A549 (cell line): Measurements from ENCODE around the gene MSMP. TPM values are rescaled to one million over a fixed set of nuclear protein-coding genes. Genes with fewer than 3 reads are reported as not detected.

ENCODE experiments used
- ATAC-seq, 2 experiments: fragments of 200-7000 bp in 1 of 2; fragments of >200 bp in 1 of 2; cut with Nextera tagmentation in 1 of 2; cut with Tn5 transposase in 1 of 2; 3 replicates each; pipeline versions ENCODE4 v1.8.0 to v1.9.1; 2018 to 2020; ENCODE audit warnings: mild to moderate bottlenecking in 1 of 2, moderate library complexity in 1 of 2
- CTCF ChIA-PET: fragments of 300-600 bp; sonication (Branson Sonifier 250); formaldehyde crosslinking; extraction: SDS; loops from one replicate; lab custom pipeline; 2021; ENCODE audit warnings: antibody characterized with exemption, inconsistent platforms; lab: Yijun Ruan, JAX
- POLR2A ChIA-PET: fragments of 350-600 bp; formaldehyde crosslinking; extraction: SDS; loops from one replicate; lab custom pipeline; 2021; ENCODE audit warnings: antibody characterized with exemption, inconsistent platforms; lab: Yijun Ruan, JAX
- DNase-seq, 2 experiments: peaks; one replicate each; pipeline versions ENCODE4 v3.0.0 to v3.0.0-alpha.2; 2011 to 2016; ENCODE audit warnings: low read depth in 1 of 2, low spot score in 1 of 2
- FAIRE-seq: peaks from 2 replicates; lab custom pipeline; 2011; peaks lifted over from hg19 to GRCh38; lab: Jason Lieb, UNC
- H3K27ac ChIP-seq, 2 experiments: fragments of >200 bp; sonication (Bioruptor Twin); formaldehyde crosslinking; 3 replicates each; pipeline ENCODE4 v1.5.1; 2016 to 2017
- H3K4me1 ChIP-seq: fragments of >200 bp; sonication (Bioruptor Twin); formaldehyde crosslinking; 3 replicates; pipeline ENCODE4 v1.6.1; 2016
- H3K4me2 ChIP-seq: fragments of >200 bp; sonication (Bioruptor Twin); formaldehyde crosslinking; 3 replicates; pipeline ENCODE4 v1.6.1; 2016
- H3K4me3 ChIP-seq: fragments of >200 bp; sonication (Bioruptor Twin); formaldehyde crosslinking; 3 replicates; pipeline ENCODE4 v1.5.1; 2016
- H3K9me3 ChIP-seq: fragments of >200 bp; sonication (Bioruptor Twin); formaldehyde crosslinking; 3 replicates; pipeline ENCODE4 v1.6.1; 2016
- BHLHE40 ChIP-seq: IDR thresholded peaks from 2 replicates; pipeline ENCODE4 v1.6.1; 2012; ENCODE audit warnings: low read depth, low read length, inconsistent platforms
- CBX8 ChIP-seq: fragments of 200-600 bp; sonication (generic); IDR thresholded peaks from 2 replicates; pipeline ENCODE4 v1.6.1; 2016
- EHF ChIP-seq: fragments of 250-450 bp; sonication (Bioruptor Pico); IDR thresholded peaks from 2 replicates; pipeline ENCODE4 v1.5.0; 2020; ENCODE audit warnings: mild to moderate bottlenecking
- FOSB ChIP-seq: fragments of 250-450 bp; sonication (Bioruptor Pico); IDR thresholded peaks from 2 replicates; pipeline ENCODE4 v1.5.0; 2020; ENCODE audit warnings: mild to moderate bottlenecking, moderate library complexity
- FOSL2 ChIP-seq, 2 experiments: fragments of 450-650 bp in 1 of 2; fragments of >200 bp in 1 of 2; sonication (Bioruptor Twin) in 1 of 2; formaldehyde crosslinking; IDR thresholded peaks; 2 replicates each; pipeline versions ENCODE4 v1.5.0 to v1.6.1; 2016 to 2020; ENCODE audit warnings: mild to moderate bottlenecking in 1 of 2, moderate library complexity in 1 of 2
- FOXS1 ChIP-seq: fragments of 250-450 bp; sonication (Bioruptor Pico); IDR thresholded peaks from 2 replicates; pipeline ENCODE4 v1.5.0; 2020; ENCODE audit warnings: mild to moderate bottlenecking, moderate library complexity
- GATA3 ChIP-seq: IDR thresholded peaks from 2 replicates; pipeline ENCODE4 v1.6.1; 2012; ENCODE audit warnings: borderline replicate concordance
- HDAC2 ChIP-seq: fragments of 200-600 bp; sonication (generic); IDR thresholded peaks from 2 replicates; pipeline ENCODE4 v1.6.1; 2016
- HEYL ChIP-seq: fragments of 250-450 bp; sonication (Bioruptor Pico); IDR thresholded peaks from 2 replicates; pipeline ENCODE4 v1.8.0; 2021; ENCODE audit warnings: mild to moderate bottlenecking, moderate library complexity
- KDM1A ChIP-seq: fragments of 200-600 bp; sonication (generic); IDR thresholded peaks from 2 replicates; pipeline ENCODE4 v1.6.1; 2016; ENCODE audit warnings: low read depth, mild to moderate bottlenecking
- KDM5A ChIP-seq: fragments of 200-600 bp; sonication (generic); IDR thresholded peaks from 2 replicates; pipeline ENCODE4 v1.6.1; 2016; ENCODE audit warnings: antibody characterized with exemption, mild to moderate bottlenecking
- MAZ ChIP-seq: fragments of 150-350 bp; IDR thresholded peaks from 2 replicates; pipeline ENCODE4 v1.6.1; 2014; ENCODE audit warnings: antibody characterized with exemption, low read depth, low read length, borderline replicate concordance
- NFE2L2 ChIP-seq: fragments of 150-350 bp; conservative IDR thresholded peaks from 2 replicates; pipeline ENCODE4 v1.6.1; 2014; ENCODE audit warnings: low read length
- NPAS2 ChIP-seq: fragments of 250-450 bp; sonication (Bioruptor Pico); IDR thresholded peaks from 2 replicates; pipeline ENCODE4 v1.8.0; 2022; ENCODE audit warnings: mild to moderate bottlenecking, moderate library complexity, borderline replicate concordance
- POLR2AphosphoS2 ChIP-seq: conservative IDR thresholded peaks from 2 replicates; pipeline ENCODE4 v1.6.1; 2012; ENCODE audit warnings: low read length, improper control_type of control experiment, inconsistent platforms
- RARB ChIP-seq: fragments of 250-450 bp; sonication (Bioruptor Pico); IDR thresholded peaks from 2 replicates; pipeline ENCODE4 v1.8.0; 2021; ENCODE audit warnings: mild to moderate bottlenecking, moderate library complexity
- RFX5 ChIP-seq: fragments of 450-650 bp; IDR thresholded peaks from 2 replicates; pipeline ENCODE4 v1.7.1; 2014; ENCODE audit warnings: antibody characterized with exemption, mild to moderate bottlenecking, moderate library complexity
- RNF2 ChIP-seq: fragments of 200-600 bp; sonication (generic); IDR thresholded peaks from 2 replicates; pipeline ENCODE4 v1.6.1; 2016; ENCODE audit warnings: low read depth, mild to moderate bottlenecking, antibody characterized with exemption, moderate library complexity, borderline replicate concordance
- SMC3 ChIP-seq: fragments of >200 bp; sonication (Bioruptor Twin); formaldehyde crosslinking; IDR thresholded peaks from 3 replicates; pipeline ENCODE4 v1.6.1; 2018; ENCODE audit warnings: inconsistent platforms
- TFCP2L1 ChIP-seq: fragments of 250-450 bp; sonication (Bioruptor Pico); IDR thresholded peaks from 2 replicates; pipeline ENCODE4 v1.5.0; 2021; ENCODE audit warnings: mild to moderate bottlenecking
- TP53 ChIP-seq: fragments of 250-450 bp; sonication (Bioruptor Pico); IDR thresholded peaks from 2 replicates; pipeline ENCODE4 v1.5.0; 2021; ENCODE audit warnings: mild to moderate bottlenecking, moderate library complexity
- ZC3H11A ChIP-seq: fragments of 450-650 bp; IDR thresholded peaks from 2 replicates; pipeline ENCODE4 v1.6.1; 2014; ENCODE audit warnings: antibody characterized with exemption, mild to moderate bottlenecking
- ZNF302 ChIP-seq: fragments of 250-450 bp; sonication (Bioruptor Pico); IDR thresholded peaks from 2 replicates; pipeline ENCODE4 v1.9.0; 2021; ENCODE audit warnings: inconsistent platforms, mild to moderate bottlenecking, moderate library complexity
- WGBS: methylation state at CpG from one replicate; pipeline ENCODE4 v1.1.6; 2017; ENCODE audit errors: missing lambda C conversion rate; 5-methylcytosine and 5-hydroxymethylcytosine counted together
- polyA plus RNA-seq, 4 experiments: library from polyadenylated mRNA; depleted of rRNA in 3 of 4; stranded (reverse); fragments of >200 nt; fragmentation: RNase III in 1 of 4; extraction: RNeasy Plus Mini Kit Qiagen cat#74134 plus additional on column Dnase treatment in 1 of 4; gene quantifications; 2 replicates in 3 of 4; 3 replicates in 1 of 4; pipeline ENCODE4 v1.2.3, GENCODE V29; 2011 to 2017
- TF ChIP-seq, protein P1 (sequence below): IDR thresholded peaks from 2 replicates; pipeline ENCODE4 v1.6.1; 2012
- TF ChIP-seq, protein P2 (sequence below): fragments of >200 bp; sonication (Bioruptor Twin); formaldehyde crosslinking; IDR thresholded peaks from 3 replicates; pipeline ENCODE4 v1.6.1; 2016
- TF ChIP-seq, protein P3 (sequence below): fragments of 200-600 bp; sonication (generic); IDR thresholded peaks from 2 replicates; pipeline ENCODE4 v1.6.1; 2016; ENCODE audit warnings: antibody characterized with exemption, mild to moderate bottlenecking, moderate library complexity
- TF ChIP-seq, protein P4 (sequence below): IDR thresholded peaks from 2 replicates; pipeline ENCODE4 v1.6.1; 2012

MSMP gene
- polyA plus RNA-seq, 2 of the 4 experiments (the other 2 are of a cell fraction), result not detected

DNA sequence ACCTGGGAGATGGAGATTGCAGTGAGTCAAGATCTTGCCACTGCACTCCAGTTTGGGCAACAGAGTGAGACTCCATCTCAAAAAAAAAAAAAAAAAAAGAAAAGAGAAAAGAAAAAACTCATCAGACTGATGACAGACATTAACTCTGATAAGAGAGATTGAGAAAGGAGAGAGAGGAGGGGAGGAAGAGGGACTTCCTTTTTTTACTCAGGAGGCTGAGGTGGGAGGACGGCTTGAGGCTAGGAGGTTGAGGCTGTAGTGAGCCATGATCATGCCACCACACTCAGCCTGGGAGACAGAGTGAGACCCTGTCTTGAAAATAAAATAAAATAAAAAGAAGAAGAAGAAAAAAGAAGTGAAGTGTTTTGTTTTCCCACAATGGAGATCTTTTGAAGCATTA, 9.7 kb upstream of the MSMP start:
- no peak for DNase-seq
- POLR2A ChIA-PET, result no interaction called here
- WGBS, result 87% methylated on average over 1 of the region's 1 CpG
- ATAC-seq, result no peak
- CTCF ChIA-PET, result interaction anchor here (1.2 to 1.3 kb wide), 3 partner anchors 9 to 26 kb away, joined by 3 to 8 read pairs (median 4); partner anchors contain the start of gene MSMP
- H3K27ac ChIP-seq, result no peak overlapping the region
- H3K9me3 ChIP-seq, result no peaks in the 10 kb centered on the region
- FAIRE-seq, result no peak
- no peak overlapping the region for H3K4me3 ChIP-seq
- no peak for TF ChIP-seq FOSL2 (IDR thresholded peaks at IDR 0.05)
- no peak for TF ChIP-seq FOSL2 (CRISPR knock-in tag; IDR thresholded peaks at IDR 0.05)
- no peak for TF ChIP-seq ZNF302 (CRISPR knock-in tag)
- TF ChIP-seq POLR2AphosphoS2, result no peak
- no peak for TF ChIP-seq FOSB (CRISPR knock-in tag)
- TF ChIP-seq, protein P1, sequence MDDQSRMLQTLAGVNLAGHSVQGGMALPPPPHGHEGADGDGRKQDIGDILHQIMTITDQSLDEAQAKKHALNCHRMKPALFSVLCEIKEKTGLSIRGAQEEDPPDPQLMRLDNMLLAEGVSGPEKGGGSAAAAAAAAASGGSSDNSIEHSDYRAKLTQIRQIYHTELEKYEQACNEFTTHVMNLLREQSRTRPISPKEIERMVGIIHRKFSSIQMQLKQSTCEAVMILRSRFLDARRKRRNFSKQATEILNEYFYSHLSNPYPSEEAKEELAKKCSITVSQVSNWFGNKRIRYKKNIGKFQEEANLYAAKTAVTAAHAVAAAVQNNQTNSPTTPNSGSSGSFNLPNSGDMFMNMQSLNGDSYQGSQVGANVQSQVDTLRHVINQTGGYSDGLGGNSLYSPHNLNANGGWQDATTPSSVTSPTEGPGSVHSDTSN, result no peak
- TF ChIP-seq CBX8, result no peak
- TF ChIP-seq NPAS2 (CRISPR knock-in tag), result no peak
- no peak for TF ChIP-seq TFCP2L1
- no peak for TF ChIP-seq HDAC2
- TF ChIP-seq HEYL (CRISPR knock-in tag), result no peak
- TF ChIP-seq, protein P2, sequence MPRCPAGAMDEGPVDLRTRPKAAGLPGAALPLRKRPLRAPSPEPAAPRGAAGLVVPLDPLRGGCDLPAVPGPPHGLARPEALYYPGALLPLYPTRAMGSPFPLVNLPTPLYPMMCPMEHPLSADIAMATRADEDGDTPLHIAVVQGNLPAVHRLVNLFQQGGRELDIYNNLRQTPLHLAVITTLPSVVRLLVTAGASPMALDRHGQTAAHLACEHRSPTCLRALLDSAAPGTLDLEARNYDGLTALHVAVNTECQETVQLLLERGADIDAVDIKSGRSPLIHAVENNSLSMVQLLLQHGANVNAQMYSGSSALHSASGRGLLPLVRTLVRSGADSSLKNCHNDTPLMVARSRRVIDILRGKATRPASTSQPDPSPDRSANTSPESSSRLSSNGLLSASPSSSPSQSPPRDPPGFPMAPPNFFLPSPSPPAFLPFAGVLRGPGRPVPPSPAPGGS, result no peak
- TF ChIP-seq RNF2, result no peak
- H3K4me2 ChIP-seq, result no peak overlapping the region
- peaks cover 5% of the 10 kb centered on the region; the same call in 2 of the 3 replicates for H3K4me1 ChIP-seq

DNA sequence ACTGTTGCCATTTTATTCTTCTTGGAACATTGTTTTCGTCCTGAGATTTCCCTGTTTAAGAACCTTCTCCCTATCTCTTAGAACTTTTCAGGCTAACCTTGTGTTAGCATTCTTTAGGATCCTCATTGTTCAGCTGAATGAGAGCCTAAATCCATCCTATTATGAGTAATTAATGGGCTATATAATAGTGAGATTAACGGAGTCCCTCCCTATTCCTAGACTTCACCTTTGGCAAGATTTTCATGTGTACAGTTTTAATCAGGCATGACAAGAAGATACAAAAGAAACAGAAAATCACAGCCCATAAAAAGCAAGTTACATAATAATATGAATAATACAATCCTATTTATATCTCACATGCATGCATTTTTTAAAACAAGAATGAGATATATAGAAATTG, 9.1 kb upstream of the MSMP start:
- Histone ChIP-seq H3K27ac (no peak overlapping the region), H3K4me1 (peaks cover 12% of the 10 kb centered on the region), H3K4me2 (no peak overlapping the region), H3K9me3 (no peaks in the 10 kb centered on the region), H3K4me3 (no peak overlapping the region)
- ATAC-seq (no peak), DNase-seq (no peak), FAIRE-seq (no peak)
- TF ChIP-seq KDM5A (no peak), HDAC2 (no peak), EHF (CRISPR knock-in tag) (no peak), BHLHE40 (no peak), RFX5 (no peak), CBX8 (no peak), GATA3 (no peak), SMC3 (no peak), KDM1A (no peak), TP53 (CRISPR knock-in tag) (no peak), RARB (CRISPR knock-in tag) (no peak), NFE2L2 (no peak), ZC3H11A (no peak), FOXS1 (CRISPR knock-in tag) (no peak), MAZ (no peak), NPAS2 (CRISPR knock-in tag) (no peak)
- TF ChIP-seq, protein P3, sequence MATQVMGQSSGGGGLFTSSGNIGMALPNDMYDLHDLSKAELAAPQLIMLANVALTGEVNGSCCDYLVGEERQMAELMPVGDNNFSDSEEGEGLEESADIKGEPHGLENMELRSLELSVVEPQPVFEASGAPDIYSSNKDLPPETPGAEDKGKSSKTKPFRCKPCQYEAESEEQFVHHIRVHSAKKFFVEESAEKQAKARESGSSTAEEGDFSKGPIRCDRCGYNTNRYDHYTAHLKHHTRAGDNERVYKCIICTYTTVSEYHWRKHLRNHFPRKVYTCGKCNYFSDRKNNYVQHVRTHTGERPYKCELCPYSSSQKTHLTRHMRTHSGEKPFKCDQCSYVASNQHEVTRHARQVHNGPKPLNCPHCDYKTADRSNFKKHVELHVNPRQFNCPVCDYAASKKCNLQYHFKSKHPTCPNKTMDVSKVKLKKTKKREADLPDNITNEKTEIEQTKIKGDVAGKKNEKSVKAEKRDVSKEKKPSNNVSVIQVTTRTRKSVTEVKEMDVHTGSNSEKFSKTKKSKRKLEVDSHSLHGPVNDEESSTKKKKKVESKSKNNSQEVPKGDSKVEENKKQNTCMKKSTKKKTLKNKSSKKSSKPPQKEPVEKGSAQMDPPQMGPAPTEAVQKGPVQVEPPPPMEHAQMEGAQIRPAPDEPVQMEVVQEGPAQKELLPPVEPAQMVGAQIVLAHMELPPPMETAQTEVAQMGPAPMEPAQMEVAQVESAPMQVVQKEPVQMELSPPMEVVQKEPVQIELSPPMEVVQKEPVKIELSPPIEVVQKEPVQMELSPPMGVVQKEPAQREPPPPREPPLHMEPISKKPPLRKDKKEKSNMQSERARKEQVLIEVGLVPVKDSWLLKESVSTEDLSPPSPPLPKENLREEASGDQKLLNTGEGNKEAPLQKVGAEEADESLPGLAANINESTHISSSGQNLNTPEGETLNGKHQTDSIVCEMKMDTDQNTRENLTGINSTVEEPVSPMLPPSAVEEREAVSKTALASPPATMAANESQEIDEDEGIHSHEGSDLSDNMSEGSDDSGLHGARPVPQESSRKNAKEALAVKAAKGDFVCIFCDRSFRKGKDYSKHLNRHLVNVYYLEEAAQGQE, result no peak
- TF ChIP-seq, protein P1, result no peak
- TF ChIP-seq, protein P4, sequence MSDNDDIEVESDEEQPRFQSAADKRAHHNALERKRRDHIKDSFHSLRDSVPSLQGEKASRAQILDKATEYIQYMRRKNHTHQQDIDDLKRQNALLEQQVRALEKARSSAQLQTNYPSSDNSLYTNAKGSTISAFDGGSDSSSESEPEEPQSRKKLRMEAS, result no peak
- ChIA-PET CTCF (interaction anchor here (0.7 to 1.3 kb wide), 4 partner anchors 13 to 127 kb away, joined by 3 to 8 read pairs (median 6); no protein-coding TSS in a partner anchor), POLR2A (interaction anchor here (0.6 to 0.7 kb wide), 2 partner anchors 17 to 427 kb away, joined by 3 to 4 read pairs; no protein-coding TSS in a partner anchor)
- 92% methylated on average over 2 of the region's 2 CpGs for WGBS
